Measurements from ENCODE around the gene COMMD7. TPM values are rescaled to one million over a fixed set of nuclear protein-coding genes. Genes with fewer than 3 reads are reported as not detected.

Gene COMMD7
- total RNA-seq, 6 experiments from 2014 or later = 45.4 to 58.4 (median 51.5) TPM

GRCh38 chr20:32672394-32672981 lies 70.8 kb downstream of the COMMD7 start:
- Mint-ChIP-seq H3K27ac (no peak overlapping the region), H3K36me3 (ENCODE audit: low read depth) (no peaks in the 10 kb centered on the region), H3K4me1 (ENCODE audit: low read depth) (no peaks in the 10 kb centered on the region)

GRCh38 chr20:32670773-32671455 lies 72.4 kb downstream of the COMMD7 start:
- TF ChIP-seq CTCF (IDR thresholded peaks at IDR 0.05) = no peak
- DNase-seq = no peak
- Mint-ChIP-seq H3K9me3 (no peaks in the 10 kb centered on the region), H3K4me1 (ENCODE audit: low read depth) (no peaks in the 10 kb centered on the region), H3K27me3 (ENCODE audit: insufficient read depth) (peaks cover 10% of the 10 kb centered on the region), H3K4me3 (no peak overlapping the region), H3K36me3 (ENCODE audit: low read depth) (no peaks in the 10 kb centered on the region), H3K27ac (no peak overlapping the region)

More at GRCh38 chr20:32672394-32672981, 70.8 kb downstream of the COMMD7 start:
- no peak for DNase-seq
- no peaks in the 10 kb centered on the region for H3K9me3 Mint-ChIP-seq
- no peak for TF ChIP-seq CTCF (IDR thresholded peaks at IDR 0.05)
- H3K4me3 Mint-ChIP-seq = no peak overlapping the region
- H3K27me3 Mint-ChIP-seq (ENCODE audit: insufficient read depth) = peaks cover 10% of the 10 kb centered on the region

- Mint-ChIP-seq H3K9me3 (no peaks in the 10 kb centered on the region), H3K27me3 (ENCODE audit: insufficient read depth) (peaks cover 3% of the 10 kb centered on the region; the same call in 1 of the 2 replicates), H3K4me3 (no peak overlapping the region), H3K4me1 (ENCODE audit: low read depth) (no peaks in the 10 kb centered on the region), H3K27ac (no peak overlapping the region), H3K36me3 (ENCODE audit: low read depth) (no peaks in the 10 kb centered on the region)
- DNase-seq = no peak
- TF ChIP-seq CTCF (IDR thresholded peaks at IDR 0.05) = no peak
Observed at GRCh38 chr20:32667027-32667426, 76.2 kb downstream of the COMMD7 start.

- Mint-ChIP-seq H3K4me1 (ENCODE audit: low read depth) (no peaks in the 10 kb centered on the region), H3K36me3 (ENCODE audit: low read depth) (peaks cover 6% of the 10 kb centered on the region; the same call in 1 of the 2 replicates), H3K27ac (no peak overlapping the region), H3K4me3 (no peak overlapping the region), H3K27me3 (ENCODE audit: insufficient read depth) (peaks cover 4% of the 10 kb centered on the region), H3K9me3 (peaks cover 5% of the 10 kb centered on the region; the same call in 1 of the 2 replicates)
- TF ChIP-seq CTCF (IDR thresholded peaks at IDR 0.05) = no peak
- DNase-seq = no peak
Observed at GRCh38 chr20:32664678-32665159, 78.5 kb downstream of the COMMD7 start.

- no peak for DNase-seq
- Mint-ChIP-seq H3K27ac (no peak overlapping the region), H3K9me3 (peaks cover 5% of the 10 kb centered on the region; the same call in 1 of the 2 replicates), H3K36me3 (ENCODE audit: low read depth) (peaks cover 6% of the 10 kb centered on the region; the same call in 1 of the 2 replicates), H3K4me1 (ENCODE audit: low read depth) (no peaks in the 10 kb centered on the region), H3K27me3 (ENCODE audit: insufficient read depth) (peaks cover 4% of the 10 kb centered on the region), H3K4me3 (no peak overlapping the region)
- no peak for TF ChIP-seq CTCF (IDR thresholded peaks at IDR 0.05)
Observed at GRCh38 chr20:32664012-32664677, 79.1 kb downstream of the COMMD7 start.
